Measurements from ENCODE around the gene DCAF6.

DCAF6 gene

GRCh38 chr1:167968569-167968968, 32.1 kb downstream of the DCAF6 start:
- no peak for DNase-seq (ENCODE audit: low read depth in 2 of 2)

- DNase-seq (ENCODE audit: low read depth in 2 of 2): no peak
These were observed 37.3 kb downstream of the DCAF6 start for GRCh38 chr1:167973832-167974231.

GRCh38 chr1:167974698-167975097, 38.2 kb downstream of the DCAF6 start:
- no peak for DNase-seq (ENCODE audit: low read depth in 2 of 2)

GRCh38 chr1:167977245-167977644, 40.8 kb downstream of the DCAF6 start:
- no peak for DNase-seq (ENCODE audit: low read depth in 2 of 2)

- no peak for DNase-seq (ENCODE audit: low read depth in 2 of 2)
These were observed 45.5 kb downstream of the DCAF6 start for GRCh38 chr1:167981933-167982332.

GRCh38 chr1:167983797-167984420, 47.4 kb downstream of the DCAF6 start:
- DNase-seq (ENCODE audit: low read depth in 2 of 2): no peak

GRCh38 chr1:167984886-167985489, 48.5 kb downstream of the DCAF6 start:
- DNase-seq (ENCODE audit: low read depth in 2 of 2): no peak

GRCh38 chr1:167987174-167987573, 50.7 kb downstream of the DCAF6 start:
- DNase-seq (ENCODE audit: low read depth in 2 of 2): no peak

GRCh38 chr1:167991546-167991945, 55.1 kb downstream of the DCAF6 start:
- no peak for DNase-seq (ENCODE audit: low read depth in 2 of 2)

- DNase-seq (ENCODE audit: low read depth in 2 of 2): no peak
These were observed 57.2 kb downstream of the DCAF6 start for GRCh38 chr1:167993720-167994119.

- no peak for DNase-seq (ENCODE audit: low read depth in 2 of 2)
These were observed 58.1 kb downstream of the DCAF6 start for GRCh38 chr1:167994560-167994959.

- no peak for DNase-seq (ENCODE audit: low read depth in 2 of 2)
These were observed 58.6 kb downstream of the DCAF6 start for GRCh38 chr1:167995038-167995437.

- no peak for DNase-seq (ENCODE audit: low read depth in 2 of 2)
These were observed 59.8 kb downstream of the DCAF6 start for GRCh38 chr1:167996266-167996665.

GRCh38 chr1:167997037-167997575, 60.6 kb downstream of the DCAF6 start:
- DNase-seq (ENCODE audit: low read depth in 2 of 2): no peak

- no peak for DNase-seq (ENCODE audit: low read depth in 2 of 2)
These were observed 63.4 kb downstream of the DCAF6 start for GRCh38 chr1:167999877-168000276.

- no peak for DNase-seq (ENCODE audit: low read depth in 2 of 2)
These were observed 64.2 kb downstream of the DCAF6 start for GRCh38 chr1:168000656-168001055.

GRCh38 chr1:168001213-168001612, 64.7 kb downstream of the DCAF6 start:
- no peak for DNase-seq (ENCODE audit: low read depth in 2 of 2)

GRCh38 chr1:168004531-168004930, 68.0 kb downstream of the DCAF6 start:
- DNase-seq (ENCODE audit: low read depth in 2 of 2): no peak

GRCh38 chr1:168005529-168005928, 69.0 kb downstream of the DCAF6 start:
- no peak for DNase-seq (ENCODE audit: low read depth in 2 of 2)

GRCh38 chr1:168007691-168008090, 71.2 kb downstream of the DCAF6 start:
- no peak for DNase-seq (ENCODE audit: low read depth in 2 of 2)

GRCh38 chr1:168008595-168008994, 72.1 kb downstream of the DCAF6 start:
- no peak for DNase-seq (ENCODE audit: low read depth in 2 of 2)

GRCh38 chr1:168009322-168009721, 72.8 kb downstream of the DCAF6 start:
- no peak for DNase-seq (ENCODE audit: low read depth in 2 of 2)

- DNase-seq (ENCODE audit: low read depth in 2 of 2): no peak
These were observed 82.9 kb downstream of the DCAF6 start for GRCh38 chr1:168019407-168019806.

- DNase-seq (ENCODE audit: low read depth in 2 of 2): no peak
These were observed 94.7 kb downstream of the DCAF6 start for GRCh38 chr1:168031198-168031597.

Data from activated CD4-positive, alpha-beta T cell treated with anti-CD3 and anti-CD28 coated beads for 24 hours (primary cell).